Lower leg skin (tissue), 3 donors: ENCODE measurements around the gene EFCC1.

Experiments
- CTCF ChIP-seq, 3 donors: fragments of 450-650 bp; IDR thresholded peaks; one replicate each; pipeline ENCODE4 v1.5.1; 2016; ENCODE audit warnings: antibody characterized with exemption in 3 of 3, mild to moderate bottlenecking in 3 of 3, moderate library complexity in 2 of 3
- POLR2A ChIP-seq, 2 donors: fragments of 450-650 bp; IDR thresholded peaks; one replicate each; pipeline ENCODE4 v1.6.1; 2016 to 2017; ENCODE audit warnings: antibody characterized with exemption in 2 of 2, mild to moderate bottlenecking in 1 of 2, moderate library complexity in 1 of 2

- TF ChIP-seq CTCF (IDR thresholded peaks at IDR 0.05) (no peak), POLR2A (IDR thresholded peaks at IDR 0.05) (no peak)
Observed at GRCh38 chr3:128994581-128995546, 6.2 kb upstream of the EFCC1 start.
